Stimulated activated CD4-positive, alpha-beta T cell treated with anti-CD3 and anti-CD28 coated beads, Interleukin-1b, Interleukin-23, amount 100 ng/mL, for 48 hours (primary cell): Measurements from ENCODE around the gene MKKS.
"Not testable (repeated sequence)": the region's sequence is repeated elsewhere in the genome, so short reads cannot be mapped to it uniquely, and the experiment has no call there.

Experiments
- DNase-seq: peaks from one replicate; pipeline ENCODE4 v3.0.0-alpha.2; 2020

The MKKS gene

GRCh38 chr20:10448270-10449156 lies 14.5 kb upstream of the MKKS start:
- no peak for DNase-seq

- peak; percentile 60 for DNase-seq
These were observed 13.0 kb upstream of the MKKS start for GRCh38 chr20:10447028-10447427.

- no peak for DNase-seq
These were observed 11.7 kb upstream of the MKKS start for GRCh38 chr20:10445758-10446157.

GRCh38 chr20:10443936-10444335 lies 9.9 kb upstream of the MKKS start:
- DNase-seq, result no peak

GRCh38 chr20:10438217-10438616 lies 4.2 kb upstream of the MKKS start:
- no peak for DNase-seq

GRCh38 chr20:10436053-10436699 lies 2.2 kb upstream of the MKKS start:
- DNase-seq, result no peak

- DNase-seq, result peak; percentile 86
These were observed 1.1 kb upstream of the MKKS start, which contains the start of gene SLX4IP for GRCh38 chr20:10434832-10435812. SLX4IP (plus strand) TSS chr20:10435305; CDS start chr20:10458205, 22,900 bp downstream.

GRCh38 chr20:10434467-10434831 lies 427 bp upstream of the MKKS start:
- DNase-seq, result peak; percentile 81

- DNase-seq, result no peak
These were observed 904 bp downstream of the MKKS start for GRCh38 chr20:10433014-10433622.

GRCh38 chr20:10432079-10432478 lies 1.9 kb downstream of the MKKS start:
- no peak for DNase-seq

- no peak for DNase-seq
These were observed 3.3 kb downstream of the MKKS start for GRCh38 chr20:10430704-10431103.

GRCh38 chr20:10430000-10430466 lies 4.0 kb downstream of the MKKS start:
- peak; percentile 17 for DNase-seq

GRCh38 chr20:10429443-10429981 lies 4.5 kb downstream of the MKKS start:
- no peak for DNase-seq

- no peak for DNase-seq
These were observed 6.0 kb downstream of the MKKS start for GRCh38 chr20:10428008-10428407.

GRCh38 chr20:10427060-10427692 lies 6.8 kb downstream of the MKKS start:
- peak; percentile 20 for DNase-seq

GRCh38 chr20:10423735-10424134 lies 10.3 kb downstream of the MKKS start:
- no peak for DNase-seq

GRCh38 chr20:10419550-10420133 lies 14.4 kb downstream of the MKKS start:
- no peak for DNase-seq

GRCh38 chr20:10417218-10417617 lies 16.8 kb downstream of the MKKS start:
- not testable (repeated sequence) for DNase-seq

GRCh38 chr20:10415013-10415650 lies 18.9 kb downstream of the MKKS start:
- DNase-seq, result no peak

- DNase-seq, result no peak
These were observed 21.2 kb downstream of the MKKS start for GRCh38 chr20:10412591-10413408.
